SU-DHL-6 (cell line): ENCODE data around the gene PRKCD.

ENCODE experiments used
- H2AFZ ChIP-seq: fragments of 200-600 bp; sonication (generic); 2 replicates; pipeline ENCODE4 v1.6.1; 2014; ENCODE audit warnings: low read depth, mild to moderate bottlenecking, moderate library complexity, mixed read lengths, antibody characterized with exemption, low read length; ENCODE audit not compliant: severe bottlenecking
- H3F3A ChIP-seq: fragments of 200-600 bp; shearing (Covaris generic); 2 replicates; pipeline ENCODE4 v1.6.0; 2016; ENCODE audit warnings: antibody characterized with exemption, mild to moderate bottlenecking; ENCODE audit not compliant: insufficient read depth
- H3K27ac ChIP-seq: fragments of 200-600 bp; sonication (generic); 2 replicates; pipeline ENCODE4 v1.5.1; 2016; ENCODE audit warnings: low read depth, mild to moderate bottlenecking, low read length, moderate library complexity, mixed read lengths
- H3K27me3 ChIP-seq: fragments of 200-600 bp; sonication (generic), shearing (Covaris generic); 2 replicates; pipeline ENCODE4 v1.6.0; 2014; ENCODE audit warnings: mild to moderate bottlenecking, low read length
- H3K36me3 ChIP-seq: fragments of 200-600 bp; sonication (generic); 2 replicates; pipeline ENCODE4 v1.6.1; 2014; ENCODE audit warnings: mild to moderate bottlenecking, low read length, mixed read lengths
- H3K4me2 ChIP-seq: fragments of 300-600, 200-600 bp; shearing (Covaris generic), sonication (generic); 2 replicates; pipeline ENCODE4 v1.6.0; 2014; ENCODE audit warnings: low read length, low read depth, mild to moderate bottlenecking; ENCODE audit not compliant: poor library complexity, severe bottlenecking
- H3K4me3 ChIP-seq: fragments of 200-600 bp; sonication (generic); 2 replicates; pipeline ENCODE4 v1.5.1; 2014; ENCODE audit warnings: antibody characterized with exemption, low read length, mild to moderate bottlenecking, mixed read lengths; ENCODE audit not compliant: insufficient read depth, poor library complexity, severe bottlenecking
- H3K79me2 ChIP-seq: fragments of 200-600 bp; sonication (generic); 2 replicates; pipeline ENCODE4 v1.6.1; 2014; ENCODE audit warnings: mild to moderate bottlenecking, low read length, moderate library complexity; ENCODE audit not compliant: insufficient read depth
- H3K9ac ChIP-seq: fragments of 200-600 bp; sonication (generic); 2 replicates; pipeline ENCODE4 v1.7.0; 2014; ENCODE audit warnings: mild to moderate bottlenecking, low read length
- H3K9me2 ChIP-seq: fragments of 200-600 bp; sonication (generic); replicated peaks from 2 replicates; pipeline ENCODE4 v1.6.1; 2014; ENCODE audit warnings: low read length; ENCODE audit not compliant: insufficient read depth
- H3K9me3 ChIP-seq: fragments of 200-600 bp; sonication (generic); 2 replicates; pipeline ENCODE4 v1.6.1; 2014; ENCODE audit warnings: low read length, mixed read lengths; ENCODE audit not compliant: insufficient read depth
- H4K20me1 ChIP-seq: fragments of 200-600 bp; sonication (generic); 2 replicates; pipeline ENCODE4 v1.6.1; 2014; ENCODE audit warnings: low read depth, mild to moderate bottlenecking, antibody characterized with exemption, low read length, moderate library complexity, mixed read lengths
- EZH2phosphoT487 ChIP-seq: fragments of 200-600 bp; sonication (generic), shearing (Covaris generic); conservative IDR thresholded peaks from 2 replicates; pipeline ENCODE4 v1.6.1; 2018; ENCODE audit warnings: mild to moderate bottlenecking, antibody characterized with exemption, low read length, moderate library complexity, mixed read lengths
- TF ChIP-seq, protein P1 (sequence below): fragments of 200-600 bp; sonication (generic); IDR thresholded peaks from one replicate; pipeline ENCODE4 v1.5.1; 2017; ENCODE audit warnings: antibody characterized with exemption, mild to moderate bottlenecking, low read length, moderate library complexity; ENCODE audit not compliant: insufficient read depth, poor library complexity, severe bottlenecking

PRKCD gene

DNA sequence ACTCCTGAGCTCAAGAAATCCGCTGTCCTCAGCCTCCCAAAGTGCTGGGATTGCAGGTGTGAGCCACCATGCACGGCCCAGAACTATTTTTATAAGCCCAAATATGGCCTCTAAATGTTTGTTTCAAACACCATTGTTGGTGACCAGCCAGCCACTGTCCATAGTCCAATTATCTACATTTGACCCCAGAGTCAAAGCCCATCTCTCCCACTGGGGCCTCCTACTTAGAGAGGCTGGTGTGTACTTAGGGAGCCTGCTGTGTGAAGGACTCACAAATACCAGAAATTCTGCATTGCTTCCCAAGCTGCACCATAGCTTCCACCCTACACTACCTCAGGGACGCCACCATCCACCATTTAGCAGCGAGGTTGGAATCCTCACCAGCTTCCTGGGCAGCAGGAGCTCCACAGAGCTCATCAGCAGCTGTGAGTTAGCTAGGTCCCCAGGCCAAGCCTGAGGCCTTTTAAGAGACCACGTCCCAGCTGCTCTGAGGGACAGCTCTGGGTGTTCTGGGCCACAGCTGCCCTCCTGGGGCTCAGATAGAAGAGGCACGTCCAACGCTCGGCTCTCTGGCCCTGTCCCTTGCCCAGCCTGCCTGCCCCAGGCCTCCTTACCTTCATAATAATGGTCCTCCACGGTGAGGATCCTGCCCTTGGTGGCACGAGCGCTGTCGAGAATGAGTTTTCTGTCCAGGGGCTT is 65.3 kb downstream of the PRKCD start:
- no peaks in the 10 kb centered on the region for H3K9me3 ChIP-seq
- H3K79me2 ChIP-seq = no peaks in the 10 kb centered on the region; the same call in 1 of the 2 replicates
- no peak overlapping the region for H3K4me2 ChIP-seq
- H3K27me3 ChIP-seq = no peaks in the 10 kb centered on the region
- TF ChIP-seq, protein P1, sequence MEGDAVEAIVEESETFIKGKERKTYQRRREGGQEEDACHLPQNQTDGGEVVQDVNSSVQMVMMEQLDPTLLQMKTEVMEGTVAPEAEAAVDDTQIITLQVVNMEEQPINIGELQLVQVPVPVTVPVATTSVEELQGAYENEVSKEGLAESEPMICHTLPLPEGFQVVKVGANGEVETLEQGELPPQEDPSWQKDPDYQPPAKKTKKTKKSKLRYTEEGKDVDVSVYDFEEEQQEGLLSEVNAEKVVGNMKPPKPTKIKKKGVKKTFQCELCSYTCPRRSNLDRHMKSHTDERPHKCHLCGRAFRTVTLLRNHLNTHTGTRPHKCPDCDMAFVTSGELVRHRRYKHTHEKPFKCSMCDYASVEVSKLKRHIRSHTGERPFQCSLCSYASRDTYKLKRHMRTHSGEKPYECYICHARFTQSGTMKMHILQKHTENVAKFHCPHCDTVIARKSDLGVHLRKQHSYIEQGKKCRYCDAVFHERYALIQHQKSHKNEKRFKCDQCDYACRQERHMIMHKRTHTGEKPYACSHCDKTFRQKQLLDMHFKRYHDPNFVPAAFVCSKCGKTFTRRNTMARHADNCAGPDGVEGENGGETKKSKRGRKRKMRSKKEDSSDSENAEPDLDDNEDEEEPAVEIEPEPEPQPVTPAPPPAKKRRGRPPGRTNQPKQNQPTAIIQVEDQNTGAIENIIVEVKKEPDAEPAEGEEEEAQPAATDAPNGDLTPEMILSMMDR = no peak
- no peak for TF ChIP-seq EZH2phosphoT487
- no peak overlapping the region for H3K4me3 ChIP-seq
- H3K9me2 ChIP-seq = no peaks in the 10 kb centered on the region
- H3K27ac ChIP-seq = no peak overlapping the region
- H3K9ac ChIP-seq = no peak overlapping the region
- H3K36me3 ChIP-seq = no peaks in the 10 kb centered on the region
- H3F3A ChIP-seq = peaks cover 58% of the 10 kb centered on the region
- H4K20me1 ChIP-seq = peaks cover 3% of the 10 kb centered on the region; the same call in 1 of the 2 replicates
- H2AFZ ChIP-seq = no peak overlapping the region

DNA sequence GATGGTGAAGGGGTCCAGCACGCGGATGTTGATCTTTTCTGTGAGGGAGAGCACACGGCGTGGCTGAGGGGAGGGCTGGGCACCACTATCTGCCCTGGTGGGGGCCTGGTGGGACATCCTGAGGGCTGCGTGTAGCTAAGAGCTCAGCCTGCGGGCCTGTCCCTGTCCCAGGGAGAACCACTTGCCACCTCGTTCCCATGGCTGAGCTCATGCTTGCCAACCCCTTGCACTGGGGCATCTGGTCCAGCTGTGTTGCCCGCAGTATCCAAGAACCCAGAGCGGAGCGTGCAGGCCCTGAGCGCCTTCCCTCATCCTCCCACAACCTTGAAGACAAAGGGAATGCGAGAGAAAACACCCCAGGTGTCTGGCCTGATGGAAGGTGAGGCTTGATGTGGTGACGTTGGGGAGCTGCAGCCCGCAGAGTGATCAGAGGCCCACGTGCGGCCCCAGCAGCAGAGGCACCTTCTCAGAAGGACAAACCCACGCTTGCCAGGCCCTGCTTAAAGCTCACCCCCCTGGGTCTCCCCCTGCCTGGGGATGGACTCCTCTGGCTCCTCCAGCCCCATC is 65.9 kb downstream of the PRKCD start:
- Histone ChIP-seq H3K9ac (no peak overlapping the region), H3K27ac (no peak overlapping the region), H3K9me2 (no peaks in the 10 kb centered on the region), H3K27me3 (no peaks in the 10 kb centered on the region), H2AFZ (no peak overlapping the region), H3K9me3 (no peaks in the 10 kb centered on the region), H4K20me1 (no peaks in the 10 kb centered on the region; the same call in 1 of the 2 replicates), H3F3A (peaks cover 63% of the 10 kb centered on the region), H3K4me3 (no peak overlapping the region), H3K4me2 (no peak overlapping the region), H3K79me2 (no peaks in the 10 kb centered on the region; the same call in 1 of the 2 replicates), H3K36me3 (no peaks in the 10 kb centered on the region)
- no peak for TF ChIP-seq EZH2phosphoT487
- TF ChIP-seq, protein P1 = no peak

DNA sequence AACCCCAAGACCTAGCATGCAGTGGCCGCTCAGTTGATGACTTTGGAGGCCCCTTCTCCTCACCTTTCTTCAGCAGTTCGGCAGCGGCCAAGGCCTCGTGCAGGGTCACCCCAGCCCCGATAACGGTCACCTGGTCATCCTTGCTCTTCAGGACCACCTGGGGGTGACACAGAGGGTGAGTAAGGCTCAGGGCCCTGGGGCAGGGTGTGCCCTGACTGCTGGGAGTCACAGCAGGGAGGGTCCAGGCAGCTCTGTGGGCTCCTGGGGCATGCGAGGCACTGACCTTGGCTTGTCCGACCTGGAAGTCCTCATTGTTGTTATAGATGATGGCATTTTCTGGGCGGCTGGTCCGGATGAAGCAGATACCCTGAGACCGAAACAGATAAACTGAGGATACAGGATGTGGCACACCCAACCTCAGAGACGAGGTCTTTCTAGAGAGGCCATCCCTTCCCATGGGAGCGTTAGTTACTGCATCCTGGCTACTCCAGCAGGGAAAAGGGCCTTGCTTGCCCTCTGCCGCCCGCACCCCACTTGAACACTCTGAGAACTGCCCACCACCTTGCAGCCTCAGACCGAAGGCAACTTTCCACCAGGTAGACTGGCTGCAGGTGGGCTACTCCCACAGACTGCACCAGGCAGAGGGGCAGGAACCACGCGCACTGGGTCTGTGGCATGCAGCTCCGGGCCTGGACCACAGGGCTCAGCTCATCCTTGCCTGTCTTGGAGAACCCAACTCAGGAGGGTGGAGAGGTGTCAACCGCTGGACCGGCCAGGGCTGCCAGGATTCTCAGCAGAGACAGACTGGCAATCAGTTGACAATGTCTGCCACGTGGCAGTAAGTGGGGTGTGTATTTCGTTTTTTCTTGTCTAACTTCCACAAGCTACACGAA is 67.2 kb downstream of the PRKCD start:
- Histone ChIP-seq H3K4me2 (no peak overlapping the region), H3K27ac (no peak overlapping the region), H2AFZ (no peak overlapping the region), H3K9ac (no peak overlapping the region), H3K27me3 (no peaks in the 10 kb centered on the region), H3K4me3 (no peak overlapping the region), H3K36me3 (no peaks in the 10 kb centered on the region), H3K9me3 (no peaks in the 10 kb centered on the region), H3K9me2 (no peaks in the 10 kb centered on the region), H3K79me2 (no peaks in the 10 kb centered on the region), H3F3A (peaks cover 67% of the 10 kb centered on the region), H4K20me1 (no peaks in the 10 kb centered on the region; the same call in 1 of the 2 replicates)
- no peak for TF ChIP-seq EZH2phosphoT487
- TF ChIP-seq, protein P1 = no peak
